Vagina (tissue), 2 donors: ENCODE measurements around the gene CSTPP1.

Source experiments
- CTCF ChIP-seq, 3 experiments: fragments of 450-650 bp in 2 of 3; fragments of 200-600 bp in 1 of 3; sonication (generic) in 1 of 3; IDR thresholded peaks; one replicate each; pipeline ENCODE4 v1.5.1; 2017 to 2019; ENCODE audit warnings: antibody characterized with exemption in 3 of 3, mild to moderate bottlenecking in 2 of 3, moderate library complexity in 2 of 3
- POLR2A ChIP-seq, 2 donors: fragments of 450-650 bp; IDR thresholded peaks; one replicate each; pipeline ENCODE4 v1.6.1; 2017; ENCODE audit warnings: antibody characterized with exemption in 2 of 2, mild to moderate bottlenecking in 2 of 2, moderate library complexity in 2 of 2

- TF ChIP-seq CTCF (IDR thresholded peaks at IDR 0.05) (no peak), POLR2A (IDR thresholded peaks at IDR 0.05) (no peak)
Observed at GRCh38 chr11:47010179-47010578, 73.6 kb downstream of the CSTPP1 start.
